ENCODE data around the gene SMIM14. TPM values are rescaled to one million over a fixed set of nuclear protein-coding genes. Genes with fewer than 3 reads are reported as not detected.
A peak's percentile ranks its signal among the peaks of the same experiment; 100 is the strongest.

SMIM14 gene
- total RNA-seq, 2 experiments from 2014 or later, result 2.0 to 2.5 TPM

DNA sequence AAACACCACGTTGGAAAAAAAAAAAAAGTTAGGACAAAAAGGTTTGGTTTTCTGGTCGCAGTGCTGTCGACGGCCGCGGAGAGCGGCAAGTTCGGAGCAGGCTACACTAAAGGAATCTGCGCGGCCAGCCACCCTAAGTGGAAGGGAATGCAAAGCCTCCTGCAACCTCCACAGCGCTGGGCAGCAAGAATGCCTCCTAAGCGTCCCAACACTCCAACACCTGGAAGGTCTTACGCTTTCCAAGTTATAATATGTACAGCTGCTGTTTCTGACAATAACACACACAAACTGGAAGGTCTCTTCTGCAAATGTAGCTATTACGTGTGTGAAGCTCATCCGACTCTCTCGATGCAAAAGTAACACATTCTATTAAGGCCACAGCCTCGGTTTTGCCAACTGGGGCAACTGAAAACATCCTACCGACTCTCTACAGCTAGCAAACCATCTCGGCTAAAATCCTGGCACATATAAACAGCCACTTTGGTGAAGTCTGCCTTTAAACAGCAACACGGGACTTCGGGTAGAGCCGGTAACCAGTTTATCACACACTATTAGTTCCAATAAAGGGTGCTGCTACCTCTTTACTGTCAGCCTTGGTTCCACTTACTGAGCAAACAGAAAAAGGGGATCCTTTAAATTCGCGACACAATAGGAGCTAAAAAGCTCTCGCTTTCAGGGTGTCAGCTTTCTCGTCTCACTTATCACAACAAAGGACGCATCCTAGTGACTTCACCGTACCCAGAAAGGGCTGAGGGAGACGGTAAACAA is 895 bp downstream of the SMIM14 start:
- H3K4me3 Mint-ChIP-seq, result peak overlapping the region; percentile 91
- no peaks in the 10 kb centered on the region for H3K36me3 Mint-ChIP-seq (ENCODE audit: low read depth)
- CTCF ChIA-PET, result interaction anchor here (0.8 to 2.7 kb wide), 6 partner anchors 8 to 341 kb away, joined by 3 to 19 read pairs (median 4); partner anchors contain the start of gene UGDH
- peaks cover 33% of the 10 kb centered on the region for H3K4me1 Mint-ChIP-seq (ENCODE audit: low read depth)
- H3K9me3 Mint-ChIP-seq (ENCODE audit: insufficient read depth), result no peaks in the 10 kb centered on the region
- ATAC-seq (peak; percentile 29), DNase-seq (peak; percentile 41)
- POLR2A ChIA-PET, result interaction anchor here (0.6 to 2.4 kb wide), 5 partner anchors 60 to 418 kb away, joined by 3 to 9 read pairs (median 3); partner anchors contain the start of genes N4BP2, PDS5A, UBE2K and UGDH
- H3K27me3 Mint-ChIP-seq (ENCODE audit: low read depth), result peaks cover 12% of the 10 kb centered on the region
- peak overlapping the region; percentile 43 for H3K27ac Mint-ChIP-seq

DNA sequence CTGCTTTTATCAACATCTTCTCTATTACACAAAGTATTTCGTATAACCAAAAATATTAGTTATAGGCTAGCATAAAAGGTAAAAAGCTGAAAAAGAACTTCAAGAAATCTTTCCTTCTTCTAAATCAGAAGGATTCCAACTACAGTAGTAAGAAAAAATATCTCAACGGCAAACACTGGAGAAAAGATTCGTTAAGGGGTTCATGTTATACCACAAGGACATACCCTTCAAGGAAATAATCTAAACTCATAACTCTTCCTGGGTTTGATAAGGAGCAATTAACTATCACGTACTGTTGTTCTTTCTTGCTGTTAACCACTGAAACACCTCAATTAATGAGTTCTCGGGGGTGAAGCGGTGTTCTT is 1.5 kb downstream of the SMIM14 start:
- ChIA-PET POLR2A (interaction anchor here (0.7 to 2.4 kb wide), 3 partner anchors 61 to 341 kb away, joined by 3 to 9 read pairs (median 3); partner anchors contain the start of genes PDS5A, UBE2K and UGDH), CTCF (interaction anchor here (0.9 to 2.7 kb wide), 4 partner anchors 11 to 341 kb away, joined by 4 to 19 read pairs (median 5); partner anchors contain the start of gene UGDH)
- Mint-ChIP-seq H3K36me3 (ENCODE audit: low read depth) (no peaks in the 10 kb centered on the region), H3K4me3 (peak overlapping the region; percentile 91), H3K4me1 (ENCODE audit: low read depth) (peaks cover 33% of the 10 kb centered on the region), H3K27me3 (ENCODE audit: low read depth) (peaks cover 12% of the 10 kb centered on the region), H3K9me3 (ENCODE audit: insufficient read depth) (no peaks in the 10 kb centered on the region), H3K27ac (no peak overlapping the region)
- ATAC-seq (no peak), DNase-seq (no peak)

DNA sequence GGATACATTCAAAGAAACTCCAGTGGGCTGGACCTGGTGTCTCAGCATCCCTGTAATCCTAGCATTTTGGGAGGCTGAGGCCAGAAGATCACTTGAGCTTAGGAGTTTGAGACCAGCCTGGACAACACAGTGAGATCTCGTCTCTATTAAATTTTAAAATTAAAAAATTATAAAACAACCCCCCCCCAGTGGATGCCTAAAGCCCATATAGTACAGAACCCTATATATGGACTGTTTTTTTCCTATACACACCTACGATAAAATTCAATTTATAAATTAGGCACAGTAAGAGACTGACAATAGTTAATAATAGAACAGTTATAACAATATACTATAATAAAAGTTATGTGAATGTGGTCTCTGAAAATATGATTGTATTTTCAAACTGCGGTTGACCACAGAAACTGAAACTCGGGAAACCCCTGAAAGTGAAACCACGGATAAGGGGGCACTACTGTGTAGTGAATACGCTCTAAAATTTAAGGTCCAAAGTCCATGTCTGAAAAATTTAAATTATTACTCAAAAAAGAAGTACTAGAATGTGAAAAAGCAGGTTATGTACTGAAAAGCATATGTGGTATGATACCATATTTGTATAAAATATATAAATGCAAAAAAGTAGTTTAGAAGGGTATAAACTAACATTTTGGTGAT is 2.0 kb downstream of the SMIM14 start:
- DNase-seq (peak; percentile 34), ATAC-seq (no peak)
- Mint-ChIP-seq H3K27me3 (ENCODE audit: low read depth) (peaks cover 12% of the 10 kb centered on the region), H3K36me3 (ENCODE audit: low read depth) (no peaks in the 10 kb centered on the region), H3K27ac (no peak overlapping the region), H3K4me1 (ENCODE audit: low read depth) (peaks cover 33% of the 10 kb centered on the region), H3K4me3 (no peak overlapping the region), H3K9me3 (ENCODE audit: insufficient read depth) (no peaks in the 10 kb centered on the region)
- ChIA-PET POLR2A (no interaction called here), CTCF (interaction anchor here (2.7 kb wide), 1 partner anchor 167 kb away, joined by 19 read pairs; no protein-coding TSS in a partner anchor)

DNA sequence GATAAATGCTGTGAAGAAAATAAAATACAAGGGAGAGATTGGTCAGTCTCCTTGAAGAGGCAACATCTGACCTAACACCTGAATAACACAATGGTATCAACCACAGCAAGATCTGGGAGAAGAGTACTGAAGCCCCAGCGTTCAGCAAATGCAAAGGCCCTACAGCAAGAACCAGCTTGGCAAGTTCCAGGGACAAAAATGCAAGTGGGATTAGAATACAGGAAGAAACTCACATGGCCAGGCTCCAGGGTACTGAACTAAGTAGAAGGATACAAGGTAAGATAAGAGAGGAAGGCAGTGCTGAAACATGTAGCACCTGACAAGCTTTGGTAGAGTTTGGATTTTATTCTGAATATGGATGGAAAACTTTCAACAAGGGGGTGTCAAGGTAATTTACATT is 3.6 kb downstream of the SMIM14 start:
- Mint-ChIP-seq H3K4me3 (no peak overlapping the region), H3K36me3 (ENCODE audit: low read depth) (no peaks in the 10 kb centered on the region), H3K27ac (no peak overlapping the region), H3K4me1 (ENCODE audit: low read depth) (peaks cover 28% of the 10 kb centered on the region), H3K9me3 (ENCODE audit: insufficient read depth) (no peaks in the 10 kb centered on the region), H3K27me3 (ENCODE audit: low read depth) (peaks cover 12% of the 10 kb centered on the region)
- no peak for ATAC-seq
- CTCF ChIA-PET, result no interaction called here
- no peak for DNase-seq
- POLR2A ChIA-PET, result no interaction called here

DNA sequence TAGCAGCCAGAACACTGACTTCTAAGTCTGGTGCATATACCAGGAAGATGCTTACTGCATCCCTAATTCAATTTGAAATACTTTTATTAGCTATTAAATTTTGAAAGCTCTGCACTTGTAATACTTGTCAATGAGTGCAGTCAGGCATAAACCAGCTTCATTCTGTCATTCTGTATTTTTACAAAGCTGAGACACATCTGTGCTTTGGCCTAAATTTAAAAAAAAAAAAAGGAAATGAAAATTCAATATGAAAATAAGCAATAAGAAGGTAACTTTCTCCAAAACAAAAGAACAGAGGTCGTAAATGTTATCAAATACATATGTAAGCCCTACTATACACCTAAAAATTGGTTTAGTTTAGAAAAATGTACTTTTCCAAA is 7.0 kb downstream of the SMIM14 start:
- no peak for ATAC-seq
- ChIA-PET CTCF (no interaction called here), POLR2A (interaction anchor here (0.5 kb wide), 1 partner anchor 60 kb away, joined by 4 read pairs; no protein-coding TSS in a partner anchor)

DNA sequence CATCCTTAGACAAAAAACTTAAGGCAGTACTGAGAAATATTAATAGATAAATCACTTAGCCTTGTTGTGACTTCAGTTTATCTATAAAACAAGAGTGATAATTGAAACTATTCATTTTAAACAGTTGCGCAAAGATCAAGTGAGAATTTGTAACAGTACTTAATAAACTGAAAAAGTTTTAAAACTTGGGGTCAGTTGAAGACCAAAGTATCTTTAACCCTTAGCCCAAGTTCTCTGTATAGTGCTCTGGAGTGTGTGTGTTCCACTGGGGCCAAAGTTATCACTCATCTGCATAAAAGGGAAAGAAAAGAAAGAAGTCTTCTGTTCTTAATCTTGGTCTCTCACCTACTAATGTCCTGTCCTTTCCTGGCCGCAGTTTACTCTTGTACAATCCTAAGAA is 11.3 kb downstream of the SMIM14 start:
- no peak for DNase-seq
- ChIA-PET CTCF (no interaction called here), POLR2A (no interaction called here)
- Mint-ChIP-seq H3K4me1 (ENCODE audit: low read depth) (no peaks in the 10 kb centered on the region), H3K27me3 (ENCODE audit: low read depth) (no peaks in the 10 kb centered on the region), H3K27ac (no peak overlapping the region), H3K4me3 (no peak overlapping the region), H3K9me3 (ENCODE audit: insufficient read depth) (no peaks in the 10 kb centered on the region), H3K36me3 (ENCODE audit: low read depth) (no peaks in the 10 kb centered on the region)
- no peak for ATAC-seq

More for the DNA sequence above, 7.0 kb downstream of the SMIM14 start:
- H3K4me3 Mint-ChIP-seq, result no peak overlapping the region
- H3K4me1 Mint-ChIP-seq (ENCODE audit: low read depth), result peaks cover 3% of the 10 kb centered on the region
- no peaks in the 10 kb centered on the region for H3K9me3 Mint-ChIP-seq (ENCODE audit: insufficient read depth)
- no peak for DNase-seq
- peaks cover 10% of the 10 kb centered on the region for H3K27me3 Mint-ChIP-seq (ENCODE audit: low read depth)
- H3K27ac Mint-ChIP-seq, result no peak overlapping the region
- H3K36me3 Mint-ChIP-seq (ENCODE audit: low read depth), result no peaks in the 10 kb centered on the region

DNA sequence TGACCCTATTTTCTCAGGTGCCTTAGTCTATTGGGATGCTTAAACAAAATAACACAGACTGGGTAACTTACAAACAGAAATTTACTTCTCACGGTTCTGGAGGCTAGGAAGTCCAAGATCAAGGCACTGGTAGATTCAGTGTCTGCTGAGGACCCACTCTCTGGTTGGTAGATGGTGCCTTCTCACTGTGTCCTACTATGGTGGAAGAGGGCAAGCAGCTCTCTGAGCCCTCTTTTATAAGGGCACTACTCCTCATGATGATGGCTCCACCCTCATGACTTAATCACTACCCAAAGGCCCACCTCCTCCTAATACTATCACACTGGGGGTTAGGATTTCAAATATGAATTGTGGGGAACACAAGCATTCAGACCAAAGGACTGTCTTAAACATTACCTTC is 11.8 kb downstream of the SMIM14 start:
- ATAC-seq (no peak), DNase-seq (no peak)
- Mint-ChIP-seq H3K4me3 (no peak overlapping the region), H3K4me1 (ENCODE audit: low read depth) (no peaks in the 10 kb centered on the region), H3K27ac (no peak overlapping the region), H3K9me3 (ENCODE audit: insufficient read depth) (no peaks in the 10 kb centered on the region), H3K27me3 (ENCODE audit: low read depth) (no peaks in the 10 kb centered on the region), H3K36me3 (ENCODE audit: low read depth) (no peaks in the 10 kb centered on the region)
- ChIA-PET POLR2A (no interaction called here), CTCF (interaction anchor here (1.0 kb wide), 1 partner anchor 11 kb away, joined by 4 read pairs; no protein-coding TSS in a partner anchor)

DNA sequence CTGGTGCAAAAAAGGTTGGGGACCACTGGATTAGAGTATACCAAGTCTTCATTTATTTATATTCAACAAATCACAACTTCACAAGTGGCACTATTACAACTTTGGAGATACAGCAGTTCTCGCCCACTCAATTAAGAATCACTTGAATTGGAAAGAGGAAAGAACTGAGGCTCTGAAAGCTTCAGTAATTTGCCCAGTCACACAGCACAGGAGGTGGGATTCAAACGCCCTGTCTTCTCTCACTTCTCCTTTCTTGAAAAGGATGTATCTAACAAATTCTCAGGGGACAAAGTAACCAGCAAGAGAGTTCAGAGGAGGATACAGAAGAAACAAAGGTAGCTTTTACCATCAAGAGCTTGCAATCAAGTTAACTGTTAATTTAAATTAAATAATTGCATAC is 12.4 kb downstream of the SMIM14 start:
- DNase-seq (no peak), ATAC-seq (no peak)
- no peaks in the 10 kb centered on the region for H3K4me1 Mint-ChIP-seq (ENCODE audit: low read depth)
- no peak overlapping the region for H3K27ac Mint-ChIP-seq
- no peaks in the 10 kb centered on the region for H3K9me3 Mint-ChIP-seq (ENCODE audit: insufficient read depth)
- ChIA-PET CTCF (interaction anchor here (1.0 kb wide), 1 partner anchor 12 kb away, joined by 4 read pairs; no protein-coding TSS in a partner anchor), POLR2A (no interaction called here)
- no peaks in the 10 kb centered on the region for H3K36me3 Mint-ChIP-seq (ENCODE audit: low read depth)
- no peak overlapping the region for H3K4me3 Mint-ChIP-seq
- no peaks in the 10 kb centered on the region for H3K27me3 Mint-ChIP-seq (ENCODE audit: low read depth)

DNA sequence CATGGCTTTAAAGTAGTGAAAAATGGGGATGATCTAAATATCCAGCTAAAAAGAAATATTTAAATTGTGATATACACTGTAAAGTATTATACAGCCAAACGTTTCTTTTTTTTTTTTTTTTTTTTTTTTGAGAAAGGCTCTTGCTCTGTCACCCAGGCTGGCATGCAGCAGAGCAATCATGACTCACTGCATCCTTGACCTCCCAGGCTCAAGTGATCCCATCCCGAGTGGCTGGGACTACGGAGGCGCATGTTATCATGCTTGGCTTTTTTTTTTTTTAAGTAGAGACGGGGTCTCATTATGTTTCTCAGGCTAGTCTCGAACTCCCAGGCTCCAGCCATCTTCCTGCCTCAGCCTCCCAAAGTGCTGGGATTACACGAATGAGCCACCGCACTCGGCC is 17.1 kb downstream of the SMIM14 start:
- Mint-ChIP-seq H3K27ac (no peak overlapping the region), H3K4me3 (no peak overlapping the region), H3K4me1 (ENCODE audit: low read depth) (no peaks in the 10 kb centered on the region), H3K9me3 (ENCODE audit: insufficient read depth) (no peaks in the 10 kb centered on the region), H3K36me3 (ENCODE audit: low read depth) (no peaks in the 10 kb centered on the region), H3K27me3 (ENCODE audit: low read depth) (no peaks in the 10 kb centered on the region)
- CTCF ChIA-PET, result no interaction called here
- DNase-seq (no peak), ATAC-seq (no peak)
- POLR2A ChIA-PET, result no interaction called here

DNA sequence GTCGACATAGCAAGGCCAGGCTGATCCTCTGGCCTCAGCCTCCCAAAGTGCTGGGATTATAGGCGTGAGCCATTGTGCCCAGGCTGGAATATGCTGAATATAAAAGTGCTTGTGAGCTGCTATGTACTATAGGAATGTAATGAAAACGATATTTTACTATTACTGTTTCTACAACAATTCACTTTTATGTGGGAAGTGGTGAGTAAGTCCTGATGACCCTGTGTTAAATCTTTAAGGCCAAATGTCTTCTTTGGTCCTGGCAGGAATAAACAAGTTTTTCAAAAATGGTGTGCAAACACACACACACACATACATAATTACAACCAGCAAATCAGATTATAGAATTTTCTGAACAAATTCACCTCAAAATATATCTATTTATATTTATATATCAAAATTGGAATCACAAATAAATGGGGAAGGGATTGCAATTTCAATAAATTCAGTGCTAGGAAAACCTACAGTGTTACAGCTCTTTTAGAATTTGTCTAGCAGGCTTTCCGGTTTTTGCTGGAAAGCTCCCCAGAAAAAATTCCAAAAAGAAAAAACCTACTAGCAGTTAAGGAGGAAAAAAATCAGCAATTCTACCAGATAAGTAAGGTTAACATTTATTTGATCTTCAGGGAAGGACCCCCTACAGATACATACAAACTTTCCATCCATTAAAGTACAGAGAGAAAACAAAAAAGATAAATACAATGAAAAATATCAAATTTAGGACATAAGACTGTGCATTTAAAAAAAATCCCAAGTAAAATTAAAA is 17.9 kb downstream of the SMIM14 start:
- CTCF ChIA-PET, result no interaction called here
- Mint-ChIP-seq H3K27me3 (ENCODE audit: low read depth) (no peaks in the 10 kb centered on the region), H3K4me1 (ENCODE audit: low read depth) (no peaks in the 10 kb centered on the region), H3K4me3 (no peak overlapping the region), H3K9me3 (ENCODE audit: insufficient read depth) (no peaks in the 10 kb centered on the region), H3K27ac (no peak overlapping the region), H3K36me3 (ENCODE audit: low read depth) (no peaks in the 10 kb centered on the region)
- no peak for ATAC-seq
- DNase-seq, result no peak
- POLR2A ChIA-PET, result no interaction called here

DNA sequence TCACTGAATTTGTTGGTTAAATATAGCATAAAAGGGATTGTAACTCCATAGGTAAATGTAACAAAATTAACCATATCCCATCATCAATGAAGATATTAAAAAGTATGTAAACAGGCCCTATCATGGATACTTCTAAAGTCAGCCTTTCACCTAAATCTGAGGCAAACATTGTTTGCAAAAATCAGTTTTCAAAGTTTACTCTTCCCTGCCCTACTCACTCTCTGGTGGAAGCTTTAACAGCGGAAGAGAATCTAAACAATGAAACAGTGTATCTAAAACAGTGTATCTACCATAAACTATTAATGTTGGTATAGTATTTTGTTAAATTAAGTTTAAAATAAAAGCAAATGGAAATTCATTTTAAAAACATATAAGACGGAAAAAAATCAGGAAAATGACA is 21.1 kb downstream of the SMIM14 start:
- ChIA-PET CTCF (no interaction called here), POLR2A (no interaction called here)
- no peak for ATAC-seq
- no peak for DNase-seq
- no peak overlapping the region for H3K27ac Mint-ChIP-seq
- H3K27me3 Mint-ChIP-seq (ENCODE audit: low read depth), result no peaks in the 10 kb centered on the region
- no peaks in the 10 kb centered on the region for H3K4me1 Mint-ChIP-seq (ENCODE audit: low read depth)
- no peaks in the 10 kb centered on the region for H3K36me3 Mint-ChIP-seq (ENCODE audit: low read depth)
- no peak overlapping the region for H3K4me3 Mint-ChIP-seq
- H3K9me3 Mint-ChIP-seq (ENCODE audit: insufficient read depth), result no peaks in the 10 kb centered on the region

DNA sequence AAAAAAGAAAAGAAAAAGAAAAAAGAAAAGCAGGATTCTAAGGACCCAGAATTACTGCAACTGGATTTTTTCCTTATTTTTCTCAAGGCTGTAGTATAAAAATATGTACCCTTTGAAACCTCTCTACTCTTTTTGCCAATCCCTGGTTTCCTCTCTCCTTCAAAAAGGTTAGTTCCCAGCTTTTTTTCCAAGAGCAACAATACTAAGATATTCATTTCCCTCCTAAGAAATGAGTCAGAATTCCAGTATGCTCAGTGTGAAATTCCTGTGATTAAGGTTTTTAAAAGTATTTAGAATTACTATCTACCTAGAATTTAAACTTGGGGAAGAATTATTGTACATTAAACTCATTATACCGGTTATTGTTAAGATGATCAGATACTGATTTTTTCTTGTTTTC is 22.0 kb downstream of the SMIM14 start:
- no peaks in the 10 kb centered on the region for H3K9me3 Mint-ChIP-seq (ENCODE audit: insufficient read depth)
- no peak overlapping the region for H3K27ac Mint-ChIP-seq
- DNase-seq (no peak), ATAC-seq (no peak)
- H3K27me3 Mint-ChIP-seq (ENCODE audit: low read depth), result no peaks in the 10 kb centered on the region
- no peak overlapping the region for H3K4me3 Mint-ChIP-seq
- ChIA-PET POLR2A (no interaction called here), CTCF (no interaction called here)
- H3K36me3 Mint-ChIP-seq (ENCODE audit: low read depth), result no peaks in the 10 kb centered on the region
- H3K4me1 Mint-ChIP-seq (ENCODE audit: low read depth), result no peaks in the 10 kb centered on the region

Data from activated CD8-positive, alpha-beta T cell treated with anti-CD3 and anti-CD28 coated beads, Interleukin-2, amount 10 ng/mL, durations not matched to agents 7 days and 5 days (primary cell).